ENCODE data around the gene PLPPR3. TPM values are rescaled to one million over a fixed set of nuclear protein-coding genes. Genes with fewer than 3 reads are reported as not detected.

PLPPR3 gene, protein sequence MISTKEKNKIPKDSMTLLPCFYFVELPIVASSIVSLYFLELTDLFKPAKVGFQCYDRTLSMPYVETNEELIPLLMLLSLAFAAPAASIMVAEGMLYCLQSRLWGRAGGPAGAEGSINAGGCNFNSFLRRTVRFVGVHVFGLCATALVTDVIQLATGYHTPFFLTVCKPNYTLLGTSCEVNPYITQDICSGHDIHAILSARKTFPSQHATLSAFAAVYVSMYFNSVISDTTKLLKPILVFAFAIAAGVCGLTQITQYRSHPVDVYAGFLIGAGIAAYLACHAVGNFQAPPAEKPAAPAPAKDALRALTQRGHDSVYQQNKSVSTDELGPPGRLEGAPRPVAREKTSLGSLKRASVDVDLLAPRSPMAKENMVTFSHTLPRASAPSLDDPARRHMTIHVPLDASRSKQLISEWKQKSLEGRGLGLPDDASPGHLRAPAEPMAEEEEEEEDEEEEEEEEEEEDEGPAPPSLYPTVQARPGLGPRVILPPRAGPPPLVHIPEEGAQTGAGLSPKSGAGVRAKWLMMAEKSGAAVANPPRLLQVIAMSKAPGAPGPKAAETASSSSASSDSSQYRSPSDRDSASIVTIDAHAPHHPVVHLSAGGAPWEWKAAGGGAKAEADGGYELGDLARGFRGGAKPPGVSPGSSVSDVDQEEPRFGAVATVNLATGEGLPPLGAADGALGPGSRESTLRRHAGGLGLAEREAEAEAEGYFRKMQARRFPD
- polyA plus RNA-seq (2012; ENCODE audit: insufficient read depth, insufficient read length): not detected

DNA sequence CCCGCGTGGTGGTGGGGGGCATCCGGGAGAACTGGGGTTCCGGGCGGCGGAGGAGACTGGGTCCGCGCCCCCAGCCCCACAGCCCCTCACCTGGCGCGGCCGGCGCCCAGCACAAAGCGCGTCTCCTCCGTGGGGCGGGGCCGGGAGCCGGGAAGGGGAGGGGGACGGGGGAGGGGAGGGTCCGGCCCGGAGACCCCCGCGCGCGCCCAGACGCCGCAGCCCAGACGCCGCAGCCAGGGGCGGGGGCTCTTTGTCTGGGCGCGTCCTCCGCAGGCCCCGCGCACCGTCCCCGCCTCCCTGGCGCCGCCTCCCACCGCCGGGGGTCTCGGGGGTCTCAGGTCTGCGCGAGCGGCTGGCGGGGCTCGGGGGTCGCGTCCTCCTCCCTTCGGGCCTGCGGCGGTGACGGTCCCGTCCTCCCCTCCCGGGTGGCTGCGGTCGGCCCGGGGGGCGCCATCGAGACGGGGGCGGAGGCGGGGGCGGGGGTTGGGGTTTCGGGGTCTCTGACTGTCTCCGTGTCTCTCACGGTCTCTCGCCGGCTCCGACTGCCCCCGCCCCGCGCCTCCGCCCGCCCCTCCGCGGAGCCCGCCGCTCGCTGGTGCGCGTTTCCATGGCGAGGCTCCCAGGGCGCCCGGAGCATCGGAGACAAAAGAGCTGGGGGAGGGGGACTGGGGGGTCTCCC is at the start of gene PLPPR3:
Gene PLPPR3 (minus strand): TSS at position 131 of the 679 bp plus-strand sequence. CDS start 396 bp downstream, outside the sequence.
- DNase-seq (ENCODE audit: low read depth, low spot score): no peak
- no peak within 1 kb of the TSS for H3K4me3 ChIP-seq (ENCODE audit: low read length)

DNA sequence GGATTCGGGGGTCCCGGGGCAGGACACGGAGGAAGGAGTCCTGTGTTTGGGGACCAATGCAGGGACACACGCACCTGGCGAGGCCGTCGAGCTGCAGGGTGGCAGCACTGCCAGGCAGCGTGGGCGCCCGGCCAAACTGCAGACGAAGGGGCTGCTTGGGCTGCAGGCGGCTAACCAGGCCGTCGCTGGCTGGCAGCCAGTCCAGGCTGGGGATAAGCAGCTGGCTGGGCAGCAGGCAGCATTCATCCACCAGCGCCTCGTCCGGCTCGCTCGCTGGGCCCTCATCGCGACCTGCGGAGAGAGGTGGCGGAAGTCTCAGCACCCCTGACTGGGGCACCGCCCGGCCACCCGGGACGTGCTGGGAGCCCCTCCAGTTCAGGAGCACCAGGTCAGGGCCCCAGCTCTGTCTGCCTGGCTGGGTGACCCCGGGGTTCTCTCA is 49.2 kb upstream of the PLPPR3 start:
- DNase-seq (ENCODE audit: low read depth, low spot score): no peak
- no peak overlapping the region for H3K4me3 ChIP-seq (ENCODE audit: low read length)

DNA sequence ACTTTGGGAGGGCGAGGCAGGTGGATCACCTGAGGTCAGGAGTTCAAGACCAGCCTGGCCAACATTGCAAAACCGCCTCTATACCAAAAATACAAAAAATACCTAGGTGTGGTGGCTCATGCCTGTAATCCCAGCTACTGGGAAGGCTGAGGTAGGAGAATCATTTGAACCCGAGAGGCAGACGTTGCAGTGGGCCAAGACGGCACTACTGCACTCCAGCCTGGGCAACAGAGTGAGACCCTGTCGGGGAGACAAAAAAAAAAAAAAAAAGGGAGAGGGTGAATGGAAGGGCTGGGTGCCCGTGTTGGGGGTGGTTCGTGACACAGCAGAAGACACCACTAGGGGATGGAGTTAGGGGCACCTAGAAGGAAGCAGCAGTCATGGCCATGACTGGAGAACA is 48.6 kb upstream of the PLPPR3 start:
- H3K4me3 ChIP-seq (ENCODE audit: low read length): no peak overlapping the region
- no peak for DNase-seq (ENCODE audit: low read depth, low spot score)

DNA sequence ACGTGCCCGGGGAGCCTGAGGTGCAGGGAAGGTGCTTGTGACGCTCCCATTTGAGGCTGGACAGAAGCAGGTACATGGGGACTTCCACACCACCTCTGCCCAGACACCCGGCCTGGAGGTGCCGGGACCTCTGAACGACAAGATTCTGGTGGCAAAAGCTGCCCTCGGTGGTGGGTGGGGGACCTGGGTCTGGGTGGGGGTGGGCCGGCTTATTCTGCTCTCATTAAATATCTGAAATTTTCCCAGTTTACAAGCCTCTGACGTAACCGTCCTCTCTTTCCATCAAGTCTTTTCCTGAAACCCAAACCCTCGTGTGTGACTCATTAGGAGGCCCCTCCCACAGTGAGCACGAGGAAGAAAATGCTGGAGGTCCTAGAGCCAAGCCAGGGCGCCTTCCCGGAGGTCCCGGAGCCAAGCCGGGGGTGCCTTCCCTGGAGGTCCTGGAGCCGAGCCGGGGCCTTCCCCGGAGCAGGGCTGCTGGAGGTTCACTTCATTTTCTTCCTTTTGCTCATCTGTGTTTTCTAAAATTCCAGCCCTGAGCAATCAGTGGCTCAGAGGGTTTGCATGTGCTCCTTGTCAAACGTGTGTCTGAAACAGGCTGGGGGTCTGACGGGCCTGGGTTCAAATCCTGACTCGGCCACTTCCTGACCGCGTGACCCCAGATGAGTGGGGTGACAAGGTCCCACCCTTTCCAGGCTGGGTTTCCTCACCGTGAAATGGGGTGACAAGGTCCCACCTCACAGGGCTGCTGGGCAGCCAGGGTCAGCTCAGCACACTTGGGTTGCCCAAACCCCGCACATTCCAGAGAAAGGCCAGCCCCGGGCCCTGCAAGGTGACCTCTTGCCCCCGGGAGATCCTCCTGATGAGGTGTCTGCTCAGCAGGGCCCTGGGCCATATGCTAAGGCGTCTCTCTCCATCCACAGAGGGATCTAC is 47.8 kb upstream of the PLPPR3 start:
- DNase-seq (ENCODE audit: low read depth, low spot score): no peak
- H3K4me3 ChIP-seq (ENCODE audit: low read length): no peak overlapping the region

DNA sequence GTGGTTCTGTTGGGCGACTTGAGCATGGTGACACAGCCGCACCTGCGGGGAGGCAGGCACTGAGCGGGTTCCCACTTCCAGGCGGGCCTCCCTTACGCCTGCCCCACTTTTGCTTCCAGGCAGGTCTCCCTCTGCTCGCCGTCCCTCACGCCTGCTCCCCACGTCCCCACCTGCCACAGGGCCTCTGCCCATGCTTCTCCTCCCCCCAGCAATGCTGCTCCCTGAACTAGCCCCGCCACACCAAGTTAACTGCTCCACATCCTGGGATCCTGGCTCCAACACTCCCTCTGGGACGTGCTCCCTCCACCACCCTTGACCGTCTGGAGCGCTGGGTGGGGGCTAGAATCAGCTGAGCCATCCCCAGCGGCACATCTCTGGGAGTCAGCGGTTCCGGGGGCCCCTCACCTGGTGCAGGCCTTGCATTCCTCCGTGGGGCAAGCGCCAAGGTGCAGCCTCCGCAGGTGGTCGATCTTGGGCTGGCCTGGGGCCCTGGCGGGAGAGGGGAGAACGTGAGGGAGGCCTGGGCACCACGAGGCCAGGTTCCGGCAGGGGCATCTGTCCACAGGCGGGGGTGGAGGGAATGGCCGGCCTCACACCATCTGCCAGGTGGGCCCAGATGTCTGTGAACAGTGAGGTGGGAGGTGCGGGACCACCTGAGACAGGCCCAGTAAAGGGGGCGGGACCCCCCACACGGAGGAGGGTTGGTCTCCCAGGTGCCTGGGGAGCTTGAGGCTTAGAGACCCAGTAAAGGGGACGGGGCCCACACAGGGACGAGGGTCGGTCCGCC is 46.9 kb upstream of the PLPPR3 start:
- no peak for DNase-seq (ENCODE audit: low read depth, low spot score)

DNA sequence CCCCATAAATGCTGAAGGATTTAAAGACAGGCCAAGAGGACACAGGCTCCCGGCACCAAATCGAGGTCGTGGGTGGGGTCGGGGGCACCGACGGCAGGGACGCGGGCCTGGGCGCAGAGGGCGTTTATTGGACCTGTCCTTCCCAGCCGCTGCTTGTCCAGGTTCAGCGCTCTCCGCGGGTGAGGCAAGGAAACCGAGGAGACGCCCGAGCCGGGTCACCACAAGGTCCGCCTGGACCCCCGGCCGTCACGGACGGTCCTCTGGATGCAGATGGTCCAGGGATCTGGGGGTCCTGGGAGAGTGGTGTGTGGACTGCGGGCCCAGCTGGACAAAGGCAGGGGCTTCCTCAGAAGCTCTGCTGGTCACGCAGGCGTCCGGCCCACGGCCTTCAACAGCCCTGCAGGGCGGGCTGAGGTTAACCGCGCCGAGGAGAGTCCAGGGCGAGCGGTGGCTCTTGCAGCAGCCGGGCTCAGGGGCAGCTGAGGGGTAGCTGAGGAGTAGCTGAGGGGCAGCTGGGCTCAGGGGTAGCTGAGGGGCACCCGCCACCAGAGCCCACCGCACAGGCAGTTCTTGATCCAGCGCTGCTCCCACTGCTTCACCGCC is 46.2 kb upstream of the PLPPR3 start:
- DNase-seq (ENCODE audit: low read depth, low spot score): no peak
- no peak overlapping the region for H3K4me3 ChIP-seq (ENCODE audit: low read length)

More for the DNA sequence above, 46.9 kb upstream of the PLPPR3 start:
- no peak overlapping the region for H3K4me3 ChIP-seq (ENCODE audit: low read length)

DNA sequence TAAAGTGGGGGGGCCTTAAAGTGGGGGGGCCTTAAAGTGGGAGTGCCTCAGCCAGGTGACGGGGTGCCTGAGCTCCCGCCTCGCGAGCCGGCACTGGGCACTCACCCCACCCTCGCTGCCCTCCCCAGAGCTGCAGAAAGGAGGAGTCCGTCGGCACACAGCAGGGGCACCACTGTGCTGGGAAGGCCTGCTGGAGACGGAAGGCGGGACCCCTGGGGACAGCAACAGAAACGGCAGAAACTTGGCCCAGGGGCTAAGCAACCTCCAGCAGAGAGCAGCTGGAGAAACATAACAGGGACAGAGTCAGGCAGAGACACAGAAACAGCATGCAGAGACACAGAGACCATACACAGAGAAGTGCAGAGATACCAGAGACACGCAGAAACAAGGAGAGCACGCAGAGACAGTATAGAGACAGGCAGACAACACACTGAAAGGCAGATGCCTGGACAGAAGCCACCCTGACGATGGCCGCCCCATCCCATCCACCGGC is 45.6 kb upstream of the PLPPR3 start:
- no peak overlapping the region for H3K4me3 ChIP-seq (ENCODE audit: low read length)
- DNase-seq (ENCODE audit: low read depth, low spot score): no peak

DNA sequence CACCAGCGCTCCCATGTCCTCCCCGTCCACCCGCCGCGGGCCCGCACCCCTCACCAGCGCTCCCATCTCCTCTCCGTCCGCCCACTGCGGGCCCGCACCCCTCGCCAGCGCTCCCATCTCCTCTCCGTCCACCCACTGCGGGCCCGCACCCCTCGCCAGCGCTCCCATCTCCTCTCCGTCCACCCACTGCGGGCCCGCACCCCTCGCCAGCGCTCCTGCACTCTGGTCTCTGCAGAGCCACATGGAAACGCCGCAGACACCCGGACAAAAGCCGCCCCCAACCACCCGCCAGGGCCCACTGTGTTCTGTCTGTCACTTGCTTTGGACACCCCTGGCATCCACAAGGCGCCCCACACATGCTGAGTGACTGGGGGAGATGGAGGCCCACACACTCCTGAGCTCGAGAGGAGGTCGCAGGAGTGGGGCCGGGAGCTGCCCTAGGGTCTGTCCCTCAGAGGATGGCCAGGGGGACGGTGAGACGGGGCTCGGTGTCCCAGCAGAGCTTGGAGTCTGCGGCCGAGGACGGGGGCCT is 45.1 kb upstream of the PLPPR3 start:
- H3K4me3 ChIP-seq (ENCODE audit: low read length): no peak overlapping the region
- no peak for DNase-seq (ENCODE audit: low read depth, low spot score)

DNA sequence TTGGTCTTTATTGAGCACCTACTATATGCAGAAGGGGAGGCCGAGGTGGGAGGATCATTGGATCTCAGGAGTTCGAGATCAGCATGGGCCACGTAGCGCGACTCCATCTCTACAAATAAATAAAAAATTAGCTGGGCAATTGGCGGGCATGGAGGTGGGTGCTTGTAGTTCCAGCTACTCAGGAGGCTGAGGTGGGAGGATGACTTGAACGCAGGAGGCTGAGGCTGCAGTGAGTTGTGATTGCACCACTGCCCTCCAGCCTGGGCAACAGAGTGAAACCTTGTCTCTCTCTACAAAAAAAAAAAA is 41.5 kb upstream of the PLPPR3 start:
- H3K4me3 ChIP-seq (ENCODE audit: low read length): no peak overlapping the region
- DNase-seq (ENCODE audit: low read depth, low spot score): no peak

DNA sequence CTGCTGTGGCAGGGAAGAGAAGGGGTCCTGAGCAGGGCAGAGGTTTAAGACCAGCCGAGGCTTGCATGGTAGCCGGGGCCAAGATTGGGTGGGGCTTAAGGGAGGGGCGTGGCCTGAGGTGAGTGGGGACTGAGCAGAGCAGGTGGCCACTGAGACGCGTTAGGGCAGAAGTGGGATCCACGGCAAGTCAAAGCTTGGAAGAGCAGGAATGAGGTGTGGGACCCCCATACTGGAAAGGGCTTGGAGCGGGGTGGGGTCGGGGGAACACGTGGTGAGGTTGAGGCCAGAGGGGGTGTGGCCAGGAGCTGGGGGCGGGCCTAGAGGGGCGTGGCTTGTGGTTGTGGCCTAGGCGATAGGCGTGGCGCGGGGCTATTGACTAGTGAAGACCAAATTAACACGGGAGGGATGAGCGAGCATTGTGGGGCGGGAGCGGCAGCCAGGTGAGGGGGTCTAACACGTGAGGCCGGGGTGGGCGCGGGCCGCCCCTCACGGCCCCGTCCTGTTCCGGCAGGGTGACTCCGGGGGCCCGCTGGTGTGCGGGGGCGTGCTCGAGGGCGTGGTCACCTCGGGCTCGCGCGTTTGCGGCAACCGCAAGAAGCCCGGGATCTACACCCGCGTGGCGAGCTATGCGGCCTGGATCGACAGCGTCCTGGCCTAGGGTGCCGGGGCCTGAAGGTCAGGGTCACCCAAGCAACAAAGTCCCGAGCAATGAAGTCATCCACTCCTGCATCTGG is 41.0 kb upstream of the PLPPR3 start:
- no peak overlapping the region for H3K4me3 ChIP-seq (ENCODE audit: low read length)
- peak; percentile 46 for DNase-seq (ENCODE audit: low read depth, low spot score)

DNA sequence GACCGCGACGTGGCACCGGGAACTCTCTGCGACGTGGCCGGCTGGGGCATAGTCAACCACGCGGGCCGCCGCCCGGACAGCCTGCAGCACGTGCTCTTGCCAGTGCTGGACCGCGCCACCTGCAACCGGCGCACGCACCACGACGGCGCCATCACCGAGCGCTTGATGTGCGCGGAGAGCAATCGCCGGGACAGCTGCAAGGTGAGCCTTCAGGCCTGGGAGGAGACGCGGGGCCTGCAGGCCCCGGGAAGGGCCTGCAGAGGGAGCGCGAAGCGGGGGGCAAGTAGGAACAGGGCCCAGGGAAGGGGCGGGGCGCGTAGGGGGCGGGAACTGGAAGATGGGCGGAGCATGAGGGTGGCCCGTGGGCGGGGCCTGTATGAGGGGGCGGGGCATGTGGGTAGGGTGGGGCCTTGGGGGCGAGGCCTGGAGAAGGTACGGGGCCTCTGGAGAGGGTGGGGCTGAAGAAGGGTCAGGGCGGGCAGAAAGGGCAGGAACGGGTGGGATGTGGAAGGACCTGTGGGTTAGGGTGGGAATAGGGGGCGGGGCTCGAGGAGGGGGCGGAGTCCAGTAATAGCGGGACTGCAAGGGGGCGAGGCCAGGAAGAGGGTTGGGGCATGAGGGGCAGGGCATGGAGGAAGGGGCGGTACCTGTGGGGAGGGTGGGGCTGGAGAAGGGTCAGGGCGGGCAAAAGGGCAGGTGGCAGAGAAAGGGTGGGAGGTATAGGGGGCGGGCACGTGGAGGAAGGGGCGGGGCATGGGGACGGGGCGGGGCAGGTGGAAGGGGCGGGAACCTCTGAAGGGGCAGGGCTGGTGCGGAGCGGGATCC is 40.2 kb upstream of the PLPPR3 start:
- DNase-seq (ENCODE audit: low read depth, low spot score): peak; percentile 62
- H3K4me3 ChIP-seq (ENCODE audit: low read length): no peak overlapping the region

GRCh38 chr19:861141-861755 is 39.5 kb upstream of the PLPPR3 start:
- DNase-seq (ENCODE audit: low read depth, low spot score): no peak
- H3K4me3 ChIP-seq (ENCODE audit: low read length): peak overlapping the region; percentile 56

- DNase-seq (ENCODE audit: low read depth, low spot score): no peak
- H3K4me3 ChIP-seq (ENCODE audit: low read length): peak within 1 kb of the TSS; percentile 56
Measured at GRCh38 chr19:858868-859843, 37.4 kb upstream of the PLPPR3 start, which contains the start of gene CFD. Gene CFD, plus strand, starts transcription at chr19:859664. Its CDS starts 26 bp downstream, at chr19:859690.

DNA sequence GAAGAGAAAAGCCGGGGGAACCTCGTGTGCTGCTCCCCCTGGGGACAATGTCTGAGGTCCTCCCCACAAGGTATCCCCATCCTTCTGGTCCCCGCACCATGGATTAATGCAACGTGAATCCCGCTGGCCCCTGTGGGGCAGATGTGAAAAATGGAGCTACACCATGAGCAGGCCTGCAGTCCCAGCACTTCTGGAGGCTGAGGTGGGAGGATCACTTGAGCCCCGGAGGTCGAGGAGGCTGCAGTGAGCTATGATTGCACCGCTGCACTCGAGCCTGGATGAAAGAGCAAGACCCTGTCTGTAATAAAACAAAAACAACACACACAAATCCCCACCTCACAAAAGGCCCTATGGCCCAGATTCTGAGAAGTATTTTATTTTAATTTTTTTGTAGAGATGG is 36.5 kb upstream of the PLPPR3 start:
- no peak overlapping the region for H3K4me3 ChIP-seq (ENCODE audit: low read length)
- DNase-seq (ENCODE audit: low read depth, low spot score): no peak

Data from Jurkat, Clone E6-1 (cell line).